GM18526 (cell line): ENCODE measurements around the gene CPNE6.

ENCODE experiments used
- POLR2A ChIP-seq: IDR thresholded peaks from 3 replicates; pipeline ENCODE4 v1.6.1; 2011; ENCODE audit not compliant: insufficient read length; ENCODE audit errors: extremely low read depth

The CPNE6 gene

DNA sequence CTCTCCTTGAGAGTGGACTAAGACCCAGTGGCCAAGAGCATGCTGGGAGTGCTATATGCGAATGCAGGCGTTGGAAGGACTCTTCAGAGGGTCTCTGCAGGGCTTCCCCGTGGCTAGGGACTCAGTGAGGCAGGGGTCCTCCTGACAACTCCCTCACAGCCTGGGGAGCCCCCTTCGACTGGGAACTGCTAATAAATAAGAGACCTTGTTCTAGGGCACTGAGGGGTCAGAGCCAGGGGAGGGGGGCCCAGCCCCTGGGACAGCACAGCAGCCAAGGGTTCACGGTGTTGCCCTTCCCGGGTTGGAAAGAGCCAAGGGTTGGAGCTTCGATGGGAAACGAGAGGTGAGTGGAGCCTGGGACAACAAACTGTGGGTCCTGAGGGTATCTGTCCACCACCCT lies 6.0 kb upstream of the CPNE6 start:
- TF ChIP-seq POLR2A = no peak

- TF ChIP-seq POLR2A = no peak
Measured at GRCh38 chr14:24066496-24067132, 4.7 kb upstream of the CPNE6 start.

GRCh38 chr14:24067133-24068082 lies 4.0 kb upstream of the CPNE6 start:
- TF ChIP-seq POLR2A = no peak

GRCh38 chr14:24068711-24069410 lies 2.5 kb upstream of the CPNE6 start:
- TF ChIP-seq POLR2A = no peak

DNA sequence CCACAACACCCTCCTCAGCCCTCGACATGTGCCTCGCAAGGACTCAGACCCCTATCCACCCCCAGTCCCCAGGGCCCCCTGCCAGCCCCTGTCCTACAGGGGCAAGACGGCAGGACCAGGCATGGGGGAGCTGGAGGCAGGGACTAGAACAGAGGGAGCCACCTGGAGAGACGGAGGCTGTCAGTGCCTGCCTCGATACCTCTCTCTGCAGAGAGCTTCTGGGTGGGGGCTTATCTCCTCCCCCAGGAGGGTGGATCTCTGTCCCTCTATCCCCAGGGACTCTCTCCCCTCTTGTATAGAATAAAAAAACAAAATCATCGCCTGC lies 2.0 kb upstream of the CPNE6 start:
- TF ChIP-seq POLR2A = no peak

DNA sequence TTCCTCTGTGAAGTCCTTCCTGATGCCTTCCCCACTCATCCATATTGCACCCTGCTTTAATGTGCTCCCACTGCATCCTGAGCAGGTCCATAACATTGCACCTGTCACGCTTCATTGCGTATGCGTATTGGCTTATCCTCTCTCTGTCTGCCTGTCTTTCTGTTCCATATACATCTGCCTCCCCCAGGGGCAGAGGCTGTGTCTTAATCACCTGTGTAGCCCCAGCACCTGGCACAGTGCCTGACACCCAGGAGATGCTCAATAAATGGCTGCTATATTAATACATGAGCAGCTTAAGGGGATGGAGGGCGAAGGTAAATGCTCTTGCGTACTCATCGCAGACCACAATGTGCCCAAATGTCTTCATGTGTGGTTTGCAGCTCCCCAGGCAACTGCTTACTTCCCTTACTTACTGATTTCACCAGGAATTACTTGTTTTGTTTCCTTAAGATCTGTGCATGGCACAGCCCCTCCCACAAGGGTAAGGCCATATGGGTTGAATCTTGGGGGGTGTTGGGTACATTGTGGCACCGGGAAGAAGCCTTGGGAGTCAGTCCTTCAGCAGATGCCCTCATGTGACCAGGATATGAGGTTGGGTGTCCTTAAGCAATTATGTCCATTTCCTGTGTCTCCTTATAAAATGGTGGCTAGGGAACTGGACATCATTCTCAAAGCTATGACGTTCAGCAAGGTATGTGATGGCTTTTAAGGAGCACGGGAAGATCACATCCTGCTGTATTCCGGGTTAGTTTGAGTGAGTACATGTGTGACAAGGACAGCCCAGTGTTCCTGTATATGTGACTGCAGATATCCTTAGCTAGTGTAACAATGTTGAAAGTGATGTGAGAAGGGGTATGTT lies 848 bp upstream of the CPNE6 start:
- no peak for TF ChIP-seq POLR2A

DNA sequence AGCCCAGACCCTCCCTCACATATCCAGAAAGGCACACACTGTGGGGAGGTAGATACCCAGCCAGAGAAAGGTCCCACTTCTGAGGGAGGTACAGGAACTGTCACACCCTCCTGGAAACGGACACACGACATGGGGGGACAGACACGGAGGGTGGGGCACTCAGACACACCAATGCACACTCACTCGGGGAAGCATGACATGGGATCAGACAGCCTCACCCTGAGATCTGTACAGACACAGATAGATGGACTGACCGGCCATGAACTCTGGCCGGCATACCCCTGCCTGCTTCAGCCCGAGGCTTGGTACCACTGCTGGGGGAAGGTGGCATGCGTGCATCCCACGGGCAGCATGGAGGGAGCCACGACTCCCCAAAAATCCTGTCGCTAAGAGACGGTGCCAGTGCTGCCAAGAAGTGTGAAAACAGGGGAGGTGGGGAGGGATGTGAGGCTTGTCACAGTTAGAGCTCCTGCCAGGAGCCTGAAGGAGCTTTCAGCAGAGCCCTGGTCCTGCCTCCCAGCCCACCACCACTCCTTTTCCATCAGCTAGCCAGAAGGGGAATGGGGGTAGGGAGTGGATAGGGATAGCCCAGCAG lies 571 bp downstream of the CPNE6 start:
- no peak for TF ChIP-seq POLR2A

- TF ChIP-seq POLR2A = no peak
Measured at GRCh38 chr14:24072436-24072835, 1.1 kb downstream of the CPNE6 start.

DNA sequence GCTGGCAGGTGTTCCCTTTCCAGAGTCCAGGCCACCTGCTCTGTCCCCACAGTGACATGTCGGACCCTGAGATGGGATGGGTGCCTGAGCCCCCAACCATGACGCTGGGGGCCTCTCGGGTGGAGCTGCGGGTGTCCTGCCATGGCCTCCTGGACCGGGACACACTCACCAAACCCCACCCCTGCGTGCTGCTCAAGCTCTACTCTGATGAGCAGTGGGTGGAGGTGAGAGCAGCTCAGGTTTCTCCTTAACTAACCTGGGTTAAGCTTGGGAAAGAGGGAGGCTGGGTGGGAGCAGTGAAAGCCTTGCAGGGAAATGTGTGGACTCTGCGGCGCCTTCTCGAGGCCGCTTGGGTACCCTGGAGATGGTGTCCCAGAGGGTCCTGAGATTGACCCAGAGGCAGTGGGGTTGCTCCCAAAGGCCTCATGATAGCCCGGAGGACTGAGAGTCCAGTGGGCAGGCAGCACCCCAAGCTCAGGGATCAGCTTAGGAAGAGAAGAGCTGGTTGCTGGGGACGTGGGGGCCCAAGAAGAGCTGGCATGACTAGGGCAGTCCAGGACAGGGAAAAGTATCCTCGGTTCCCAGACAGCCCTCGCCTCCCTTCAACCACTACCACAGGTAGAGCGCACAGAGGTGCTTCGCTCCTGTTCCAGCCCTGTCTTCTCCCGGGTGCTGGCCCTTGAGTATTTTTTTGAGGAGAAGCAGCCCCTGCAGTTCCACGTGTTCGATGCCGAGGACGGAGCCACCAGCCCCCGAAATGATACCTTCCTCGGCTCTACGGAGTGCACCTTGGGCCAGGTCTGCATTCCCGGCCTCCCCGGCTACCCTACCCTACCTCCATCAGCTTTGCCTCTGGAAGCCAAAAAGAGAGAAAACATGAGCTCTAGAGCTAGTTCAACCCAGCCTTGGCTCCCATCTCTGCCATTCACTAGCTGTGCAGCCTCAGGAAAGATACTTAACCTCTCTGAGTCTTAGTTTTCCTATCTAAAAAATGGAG lies 1.8 kb downstream of the CPNE6 start:
- TF ChIP-seq POLR2A = no peak

DNA sequence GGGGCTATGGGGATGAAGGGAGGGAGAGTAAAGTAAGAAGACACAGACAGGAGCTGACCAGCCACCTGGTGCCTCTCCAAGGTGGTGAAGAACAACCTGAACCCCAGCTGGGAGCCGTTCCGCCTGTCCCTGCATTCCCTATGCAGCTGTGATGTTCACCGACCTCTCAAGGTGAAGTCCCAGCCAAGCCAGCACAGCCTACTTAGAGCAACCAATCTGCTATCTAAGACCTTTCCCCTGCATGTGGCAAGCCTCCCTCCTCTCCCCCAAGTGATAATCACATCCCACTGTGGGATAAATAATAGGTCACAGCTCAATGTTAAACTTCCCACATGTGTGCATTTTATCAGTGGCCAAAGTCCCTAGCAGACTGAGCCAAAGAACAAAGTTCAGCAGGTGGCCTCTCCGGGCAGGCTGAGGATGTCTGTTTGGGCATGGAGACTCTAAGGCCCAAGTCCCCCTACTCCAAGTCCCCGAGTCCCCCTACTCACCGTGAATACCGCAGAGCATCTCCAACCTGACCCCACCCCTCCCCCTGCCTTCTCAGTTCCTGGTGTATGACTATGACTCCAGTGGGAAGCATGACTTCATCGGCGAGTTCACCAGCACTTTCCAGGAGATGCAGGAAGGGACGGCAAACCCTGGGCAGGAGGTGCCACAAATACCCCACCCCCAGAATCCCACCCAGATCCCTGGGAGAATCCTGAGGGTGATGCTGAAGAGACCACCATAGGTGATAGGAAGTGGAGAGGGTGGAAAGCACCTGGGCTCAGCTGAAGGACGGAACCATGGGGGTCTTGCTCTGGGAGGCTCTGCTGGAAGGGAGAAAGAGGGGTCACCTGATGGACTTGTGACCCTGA lies 3.5 kb downstream of the CPNE6 start:
- no peak for TF ChIP-seq POLR2A

DNA sequence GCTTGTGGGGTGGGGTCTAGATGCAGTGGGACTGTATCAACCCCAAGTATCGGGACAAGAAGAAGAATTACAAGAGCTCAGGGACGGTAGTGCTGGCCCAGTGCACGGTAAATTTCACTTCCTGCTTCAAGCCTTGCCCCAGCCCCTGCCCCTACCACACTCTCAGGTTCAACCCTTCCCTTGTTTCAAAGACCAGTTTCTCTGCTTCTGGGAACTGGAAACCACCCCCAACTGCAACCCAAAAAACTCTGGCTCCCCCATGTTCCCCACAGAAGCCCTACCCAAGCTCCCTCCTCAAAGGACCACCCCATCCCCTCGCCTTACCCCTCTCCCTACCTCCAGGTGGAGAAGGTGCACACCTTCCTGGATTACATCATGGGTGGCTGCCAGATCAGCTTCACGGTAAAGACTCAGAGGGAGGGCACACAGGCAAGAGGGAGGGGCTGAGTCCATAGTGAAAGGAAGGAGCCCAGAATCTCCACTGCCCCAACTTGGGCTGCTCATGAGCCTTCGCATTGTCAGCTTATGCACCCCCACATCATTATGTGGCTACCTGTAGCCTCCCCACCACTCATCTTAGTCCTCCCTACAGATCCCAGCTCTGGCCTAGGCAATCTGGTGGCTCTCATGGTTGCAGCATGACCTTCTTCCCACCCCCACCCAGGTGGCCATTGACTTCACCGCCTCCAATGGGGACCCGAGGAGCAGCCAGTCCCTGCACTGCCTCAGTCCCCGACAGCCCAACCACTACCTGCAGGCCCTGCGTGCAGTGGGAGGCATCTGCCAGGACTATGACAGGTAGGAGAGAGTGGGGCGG lies 4.3 kb downstream of the CPNE6 start:
- TF ChIP-seq POLR2A = no peak

- no peak for TF ChIP-seq POLR2A
Measured at GRCh38 chr14:24076302-24076601, 4.9 kb downstream of the CPNE6 start.

DNA sequence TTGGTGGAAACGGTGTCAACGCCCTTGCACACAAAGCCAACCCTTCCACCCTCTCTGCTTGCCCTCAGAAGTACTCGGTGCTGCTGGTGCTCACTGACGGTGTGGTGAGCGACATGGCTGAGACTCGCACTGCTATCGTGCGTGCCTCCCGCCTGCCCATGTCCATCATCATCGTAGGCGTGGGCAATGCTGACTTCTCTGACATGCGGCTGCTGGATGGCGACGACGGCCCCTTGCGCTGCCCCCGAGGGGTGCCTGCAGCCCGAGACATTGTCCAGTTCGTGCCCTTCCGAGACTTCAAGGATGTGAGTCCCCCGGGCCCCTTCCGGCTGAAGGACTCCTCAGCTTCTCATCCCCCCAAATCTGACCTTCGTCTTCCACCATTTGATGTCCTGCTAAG lies 5.7 kb downstream of the CPNE6 start:
- TF ChIP-seq POLR2A = no peak
